HepG2 (cell line): ENCODE data around the gene CES3. TPM values are rescaled to one million over a fixed set of nuclear protein-coding genes. Genes with fewer than 3 reads are reported as not detected.

ENCODE experiments used
- FOXA1 ChIP-seq, 2 experiments: fragments of 450-650 bp in 1 of 2; sonication (generic) in 1 of 2; formaldehyde crosslinking in 1 of 2; IDR thresholded peaks; 2 replicates each; pipeline versions ENCODE4 v1.4.0 to v1.6.1; 2016 to 2020; ENCODE audit warnings: missing genetic modification reagents in 1 of 2
- FOXJ3 ChIP-seq: sonication (generic); formaldehyde crosslinking; IDR thresholded peaks from 2 replicates; pipeline ENCODE4 v1.4.0; 2020; ENCODE audit warnings: missing genetic modification reagents, mild to moderate bottlenecking, borderline replicate concordance
- GFI1 ChIP-seq: sonication (generic); formaldehyde crosslinking; IDR thresholded peaks from 2 replicates; pipeline ENCODE4 v1.5.0; 2020; ENCODE audit warnings: missing genetic modification reagents, mild to moderate bottlenecking, borderline replicate concordance
- KIAA2018 ChIP-seq: sonication (generic); formaldehyde crosslinking; IDR thresholded peaks from 2 replicates; pipeline ENCODE4 v1.5.0; 2020; ENCODE audit warnings: mild to moderate bottlenecking, missing genetic modification reagents, borderline replicate concordance
- MEF2D ChIP-seq: sonication (generic); formaldehyde crosslinking; IDR thresholded peaks from 2 replicates; pipeline ENCODE4 v1.5.1; 2020; ENCODE audit warnings: mild to moderate bottlenecking, missing genetic modification reagents
- RCOR2 ChIP-seq: IDR thresholded peaks from 2 replicates; pipeline ENCODE4 v1.6.1; 2016; ENCODE audit warnings: missing biosample characterization, missing genetic modification reagents
- RELA ChIP-seq: sonication (generic); formaldehyde crosslinking; IDR thresholded peaks from 2 replicates; pipeline ENCODE4 v1.4.0; 2020; ENCODE audit warnings: missing genetic modification reagents
- RERE ChIP-seq: IDR thresholded peaks from 2 replicates; pipeline ENCODE4 v1.6.1; 2016; ENCODE audit warnings: low read depth, missing genetic modification reagents, missing compliant biosample characterization
- SNRNP70 ChIP-seq: fragments of 200-400 bp; formaldehyde crosslinking; IDR thresholded peaks from 2 replicates; pipeline ENCODE4 v1.6.1; 2017; ENCODE audit warnings: mild to moderate bottlenecking, low read depth, low read length, moderate library complexity
- ZFP36L2 ChIP-seq: sonication (generic); formaldehyde crosslinking; IDR thresholded peaks from 2 replicates; pipeline ENCODE4 v1.4.0; 2020; ENCODE audit warnings: missing genetic modification reagents
- ZMYM3 ChIP-seq: sonication (generic); formaldehyde crosslinking; IDR thresholded peaks from 2 replicates; pipeline ENCODE4 v1.5.1; 2020; ENCODE audit warnings: mild to moderate bottlenecking, missing genetic modification reagents
- ZNF552 ChIP-seq: sonication (generic); formaldehyde crosslinking; IDR thresholded peaks from 2 replicates; pipeline ENCODE4 v1.9.0; 2022; ENCODE audit warnings: missing genetic modification reagents, mild to moderate bottlenecking, borderline replicate concordance
- ZNF691 ChIP-seq: sonication (generic); formaldehyde crosslinking; IDR thresholded peaks from 2 replicates; pipeline ENCODE4 v1.4.0; 2020; ENCODE audit warnings: missing genetic modification reagents, low read depth, mild to moderate bottlenecking, borderline replicate concordance
- ZNF879 ChIP-seq: sonication (generic); formaldehyde crosslinking; IDR thresholded peaks from 2 replicates; pipeline ENCODE4 v1.8.1; 2023; ENCODE audit warnings: missing genetic modification reagents
- polyA plus RNA-seq, 8 experiments: library from polyadenylated mRNA; depleted of rRNA in 3 of 8; stranded (reverse) in 7 of 8; unstranded in 1 of 8; fragments of >200 nt; fragmentation: Illumina TruSeq in 4 of 8; extraction: Trizol in 4 of 8; gene quantifications; 2 replicates each; pipeline versions ENCODE4 v1.2.1 to v1.2.3, GENCODE V29; 2011 to 2016; ENCODE audit warnings: low read depth in 4 of 8, missing spikeins in 1 of 8, mixed read lengths in 1 of 8; ENCODE audit not compliant: insufficient read depth in 1 of 8
- total RNA-seq, 5 experiments: library from RNA; depleted of rRNA; stranded (reverse); fragments of >200 nt; fragmentation: Illumina TruSeq; extraction: Trizol; gene quantifications; 2 replicates each; pipeline ENCODE4 v1.2.3, GENCODE V29; 2016; ENCODE audit warnings: low read depth in 1 of 5

CES3 gene
- total and polyA plus RNA-seq, 2 of the 13 experiments (the other 11 are each of a cell fraction or from before 2014, with no cell fraction given), result 6.6 to 17.4 TPM

GRCh38 chr16:66977341-66978113 is 16.5 kb downstream of the CES3 start (continued):
- TF ChIP-seq GFI1 (CRISPR knock-in tag) (0 out of 2 replicates have a peak, but pooled peaks have one; percentile 32), RELA (0 out of 2 replicates have a peak, but pooled peaks have one; percentile 49), MEF2D (0 out of 2 replicates have a peak, but pooled peaks have one; percentile 47), RERE (CRISPR knock-in tag) (no peak), ZFP36L2 (CRISPR knock-in tag) (no peak), ZNF879 (CRISPR knock-in tag) (no peak; the same call in 1 of the 2 replicates), KIAA2018 (no peak; the same call in 1 of the 2 replicates), ZNF691 (CRISPR knock-in tag) (peak; percentile 91; the same call in 1 of the 2 replicates), FOXA1 (IDR thresholded peaks at IDR 0.05) (no peak), FOXA1 (CRISPR knock-in tag; IDR thresholded peaks at IDR 0.05) (peak; percentile 47; the same call in 1 of the 2 replicates), ZMYM3 (CRISPR knock-in tag) (no peak; the same call in 1 of the 2 replicates), SNRNP70 (no peak), RCOR2 (peak; percentile 76; the same call in 1 of the 2 replicates), ZNF552 (CRISPR knock-in tag) (no peak), FOXJ3 (CRISPR knock-in tag) (no peak)
